GM21367 (cell line): ENCODE data around the gene SAMD5.
"Not testable (repeated sequence)": the region's sequence is repeated elsewhere in the genome, so short reads cannot be mapped to it uniquely, and the experiment has no call there.

Experiments
- ATAC-seq: cut with Tn5 transposase; IDR thresholded peaks from one replicate; pipeline ENCODE4 v1.9.1; 2021; ENCODE audit not compliant: unreplicated experiment

SAMD5 gene

DNA sequence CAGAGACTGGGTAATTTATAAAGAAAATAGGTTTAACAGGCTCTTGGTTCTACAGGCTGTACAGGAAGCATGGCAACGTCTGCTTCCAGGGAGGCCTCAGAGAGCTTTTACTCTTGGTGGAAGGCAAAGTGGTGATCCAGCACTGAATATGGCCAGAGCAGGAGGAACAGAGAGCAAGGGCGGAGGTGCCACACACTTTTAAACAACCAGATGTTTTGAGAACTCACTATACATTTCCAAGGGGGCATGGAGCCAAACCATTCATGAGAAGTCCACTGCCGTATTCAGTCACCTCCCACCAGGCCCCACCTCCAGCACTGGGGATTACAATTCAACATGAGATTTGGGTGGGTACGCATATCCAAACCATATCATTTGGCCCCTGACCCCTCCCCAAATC lies 18.7 kb downstream of the SAMD5 start:
- ATAC-seq, result no peak

- no peak for ATAC-seq
These were observed 20.1 kb downstream of the SAMD5 start for GRCh38 chr6:147528511-147529145.

GRCh38 chr6:147530132-147531060 lies 21.9 kb downstream of the SAMD5 start:
- no peak for ATAC-seq

DNA sequence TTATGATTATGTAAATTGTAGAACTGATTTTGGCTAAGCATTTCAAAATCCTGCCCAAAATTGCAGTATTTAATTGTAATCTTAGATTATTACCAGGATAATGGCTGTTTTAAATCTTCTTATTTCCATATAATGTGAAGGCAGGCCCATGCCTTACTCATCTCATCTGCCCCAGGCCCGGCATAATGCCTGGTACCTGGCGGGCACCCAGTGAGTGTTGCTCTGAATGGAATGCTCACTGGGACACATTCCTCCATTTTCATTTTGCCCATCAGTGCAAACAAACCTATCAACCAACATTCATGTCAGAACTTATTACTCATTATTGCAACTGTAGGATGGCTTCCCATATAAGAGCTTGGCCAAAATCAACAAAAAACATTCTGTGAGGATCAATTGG lies 22.8 kb downstream of the SAMD5 start:
- ATAC-seq, result no peak

DNA sequence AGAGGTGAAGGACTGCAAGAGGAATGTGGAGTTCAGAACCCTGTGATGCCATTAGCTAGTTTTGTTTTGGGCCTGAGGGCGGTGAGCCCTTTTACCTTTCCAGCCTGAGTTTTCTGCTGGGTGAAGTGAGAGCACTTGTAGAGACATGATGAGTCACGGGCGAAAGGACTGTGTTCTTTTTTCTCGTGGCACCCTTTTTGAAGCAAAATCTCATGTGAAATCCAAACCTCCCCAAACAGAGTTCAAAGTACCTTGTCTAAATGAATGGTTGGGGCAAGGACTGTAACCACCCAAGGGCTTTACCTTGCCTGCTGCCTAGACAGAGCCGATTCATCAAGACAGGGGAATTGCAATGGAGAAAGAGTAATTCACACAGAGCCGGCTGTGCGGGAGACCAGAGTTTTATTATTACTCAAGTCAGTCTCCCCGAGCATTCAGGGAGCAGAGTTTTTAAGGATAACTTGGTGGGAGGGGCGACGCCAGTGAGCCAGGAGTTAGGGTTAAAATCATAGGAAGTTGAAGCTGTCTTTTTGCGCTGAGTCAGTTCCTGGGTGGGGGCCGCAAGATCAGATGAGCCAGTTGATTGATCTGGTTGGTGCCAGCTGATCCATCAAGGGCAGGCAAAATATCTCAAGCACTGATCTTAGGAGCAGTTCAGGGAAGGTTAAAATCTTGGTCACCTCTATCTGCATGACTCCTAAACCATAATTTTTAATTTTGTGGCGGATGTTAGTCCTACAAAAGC lies 25.8 kb downstream of the SAMD5 start:
- ATAC-seq, result no peak

DNA sequence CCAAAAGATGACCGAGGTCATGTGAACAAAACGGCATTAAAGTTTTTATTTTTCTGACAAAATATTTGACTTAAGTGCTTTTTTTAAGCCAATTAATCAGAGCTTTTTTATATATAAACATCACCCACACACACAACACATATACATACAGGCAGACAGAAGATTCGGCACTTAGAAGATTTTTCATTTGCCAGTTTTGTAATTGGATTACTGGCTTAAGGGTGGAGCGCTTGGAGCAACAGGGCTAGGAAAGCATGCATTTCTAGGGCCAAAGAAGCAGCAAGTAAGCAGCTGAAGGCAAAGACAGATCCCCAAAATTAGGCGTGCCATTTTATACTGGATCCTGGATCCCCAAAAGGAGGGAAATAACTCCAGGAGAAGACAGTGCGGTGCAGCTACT lies 30.3 kb downstream of the SAMD5 start:
- no peak for ATAC-seq

- no peak for ATAC-seq
These were observed 31.6 kb downstream of the SAMD5 start for GRCh38 chr6:147540075-147540474.

DNA sequence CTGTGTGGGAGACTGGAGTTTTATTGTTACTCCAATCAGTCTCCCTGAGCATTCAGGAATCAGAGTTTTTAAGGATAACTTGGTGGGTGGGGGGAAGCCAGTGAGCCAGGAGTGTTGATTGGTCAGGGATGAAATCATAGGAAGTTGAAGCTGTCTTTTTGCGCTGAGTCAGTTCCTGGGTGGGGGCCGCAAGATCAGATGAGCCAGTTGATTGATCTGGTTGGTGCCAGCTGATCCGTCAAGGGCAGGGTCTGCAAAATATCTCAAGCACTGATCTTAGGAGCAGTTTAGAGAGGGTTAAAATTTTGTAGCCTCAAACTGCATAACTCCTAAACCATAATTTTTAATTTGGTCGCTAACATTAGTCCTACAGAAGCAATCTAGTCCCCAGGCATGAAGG lies 33.9 kb downstream of the SAMD5 start:
- not testable (repeated sequence) for ATAC-seq

GRCh38 chr6:147544420-147544819 lies 35.9 kb downstream of the SAMD5 start:
- no peak for ATAC-seq

- ATAC-seq, result no peak
These were observed 38.2 kb downstream of the SAMD5 start for GRCh38 chr6:147546501-147547368.

- no peak for ATAC-seq
These were observed 38.9 kb downstream of the SAMD5 start for GRCh38 chr6:147547369-147547902.

DNA sequence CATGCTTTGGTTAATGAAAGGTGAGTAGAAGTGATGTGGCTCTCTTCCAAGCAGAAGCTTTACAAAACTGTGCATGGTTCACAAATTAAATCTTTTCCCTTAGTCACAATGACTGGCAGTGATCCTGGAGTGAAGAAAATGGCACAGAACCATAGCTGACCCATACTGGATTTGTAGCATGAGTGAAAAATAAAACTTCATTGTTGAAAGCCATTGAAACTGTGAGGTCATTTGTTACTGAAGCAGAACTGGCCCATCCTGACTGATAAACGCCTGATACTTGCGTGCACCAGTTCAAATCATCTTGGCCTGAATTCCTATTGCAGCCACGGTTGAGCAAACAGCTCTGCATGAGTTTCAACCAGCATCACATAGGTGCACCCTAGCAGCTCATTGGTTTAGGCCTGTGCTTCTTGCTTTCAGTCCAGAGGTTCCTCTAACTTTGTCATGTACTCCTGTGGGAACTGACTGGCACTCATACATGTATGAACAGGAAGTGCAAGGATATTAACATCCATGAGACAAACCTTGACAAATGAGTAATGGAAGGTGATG lies 40.5 kb downstream of the SAMD5 start:
- ATAC-seq, result no peak

GRCh38 chr6:147549531-147549930 lies 41.0 kb downstream of the SAMD5 start:
- ATAC-seq, result no peak

DNA sequence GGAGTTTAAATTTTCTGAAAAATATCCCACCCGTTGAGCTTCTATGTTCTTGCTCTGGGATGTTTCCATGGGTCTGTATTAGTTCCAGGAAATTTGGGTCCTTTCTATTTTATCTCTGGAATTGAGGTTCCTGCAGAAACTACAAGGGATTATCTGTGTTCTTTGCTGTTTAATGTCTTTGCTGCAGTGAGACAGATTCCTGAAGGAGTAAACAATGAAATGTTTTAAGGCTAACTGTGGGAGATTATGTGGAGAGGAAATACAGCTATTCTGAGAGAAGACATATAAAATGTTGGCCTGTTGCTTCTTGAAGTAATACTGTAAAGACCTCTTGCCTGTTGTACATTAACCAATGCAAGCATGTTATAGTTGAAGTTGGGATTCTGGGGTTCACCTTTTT lies 43.5 kb downstream of the SAMD5 start:
- no peak for ATAC-seq

GRCh38 chr6:147553099-147553498 lies 44.6 kb downstream of the SAMD5 start:
- no peak for ATAC-seq

GRCh38 chr6:147554281-147554680 lies 45.8 kb downstream of the SAMD5 start:
- no peak for ATAC-seq

GRCh38 chr6:147559006-147559405 lies 50.5 kb downstream of the SAMD5 start:
- ATAC-seq, result no peak

GRCh38 chr6:147560670-147561069 lies 52.2 kb downstream of the SAMD5 start:
- ATAC-seq, result no peak

DNA sequence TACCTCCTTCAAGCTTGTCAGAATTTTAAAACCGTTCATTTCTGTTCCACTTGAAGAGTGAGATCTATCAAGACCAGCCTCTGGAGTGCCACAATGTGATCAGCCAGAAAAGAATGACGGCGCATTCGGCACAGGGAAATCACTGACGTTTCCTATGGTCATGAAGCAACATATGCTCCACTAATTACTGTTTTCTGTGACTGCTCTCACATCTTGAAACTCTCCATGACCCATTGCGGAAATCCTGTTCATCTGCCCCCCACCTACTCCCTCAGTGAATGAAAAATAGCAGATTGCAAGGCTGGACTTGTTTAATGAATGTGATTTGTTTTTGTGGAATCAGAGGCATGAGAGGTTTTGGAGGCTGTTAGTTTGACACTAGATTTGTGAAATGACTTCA lies 53.2 kb downstream of the SAMD5 start:
- no peak for ATAC-seq

DNA sequence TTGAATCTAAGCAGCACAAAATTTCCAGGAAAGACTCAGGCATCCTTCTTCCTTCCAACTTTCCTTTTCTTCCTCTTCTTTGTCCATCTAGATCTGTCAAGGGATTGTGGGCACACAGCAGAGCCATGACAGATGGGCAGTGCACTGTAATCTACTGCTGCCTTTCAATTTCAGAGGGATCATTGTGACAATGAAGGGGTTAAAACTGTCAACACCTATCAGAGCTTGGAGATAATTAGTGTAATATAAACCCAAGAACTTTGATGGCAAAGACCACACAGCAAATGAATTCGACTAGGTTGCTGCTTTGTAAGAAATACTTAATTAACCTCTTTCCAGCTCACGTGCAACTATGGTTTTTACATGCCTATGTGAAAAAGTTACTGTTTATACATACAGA lies 55.0 kb downstream of the SAMD5 start:
- ATAC-seq, result no peak
